K562 (cell line): ENCODE results near the gene CLDND2. TPM values are rescaled to one million over a fixed set of nuclear protein-coding genes. Genes with fewer than 3 reads are reported as not detected.

Source experiments
- CAMTA2 ChIP-seq: fragments of 250-450 bp; sonication (Bioruptor Pico); conservative IDR thresholded peaks from 2 replicates; pipeline ENCODE4 v1.5.1; 2022
- ELF2 ChIP-seq: fragments of 250-450 bp; sonication (Bioruptor Pico); IDR thresholded peaks from 2 replicates; pipeline ENCODE4 v1.5.0; 2021; ENCODE audit warnings: mild to moderate bottlenecking
- ELF4 ChIP-seq: fragments of 450-650 bp; formaldehyde crosslinking; IDR thresholded peaks from 2 replicates; pipeline ENCODE4 v1.4.0; 2022; ENCODE audit warnings: missing genetic modification characterization
- KHSRP ChIP-seq: fragments of 450-650 bp; IDR thresholded peaks from 2 replicates; pipeline ENCODE4 v1.6.1; 2017
- L3MBTL2 ChIP-seq: fragments of 450-650 bp; IDR thresholded peaks from 2 replicates; pipeline ENCODE4 v1.6.1; 2016; ENCODE audit warnings: mild to moderate bottlenecking, moderate library complexity
- MTA1 ChIP-seq: fragments of 450-650 bp; IDR thresholded peaks from 2 replicates; pipeline ENCODE4 v1.6.1; 2017; ENCODE audit warnings: borderline replicate concordance
- NUFIP1 ChIP-seq: fragments of 450-650 bp; IDR thresholded peaks from 2 replicates; pipeline ENCODE4 v1.6.1; 2018; ENCODE audit not compliant: partially characterized antibody
- RBM34 ChIP-seq: fragments of 200-400 bp; formaldehyde crosslinking; IDR thresholded peaks from 2 replicates; pipeline ENCODE4 v1.6.1; 2018; ENCODE audit warnings: low read length, borderline replicate concordance; ENCODE audit not compliant: insufficient read depth
- RCOR1 ChIP-seq, 2 experiments: IDR thresholded peaks; 2 replicates each; pipeline ENCODE4 v1.6.1; 2012; ENCODE audit warnings: low read depth in 2 of 2, low read length in 2 of 2, borderline replicate concordance in 1 of 2, improper control_type of control experiment in 1 of 2
- TAF9B ChIP-seq: fragments of 450-650 bp; IDR thresholded peaks from 2 replicates; pipeline ENCODE4 v1.6.1; 2018; ENCODE audit warnings: mild to moderate bottlenecking; ENCODE audit not compliant: partially characterized antibody
- TAL1 ChIP-seq: fragments of 450-650 bp; IDR thresholded peaks from 2 replicates; pipeline ENCODE4 v1.6.1; 2016; ENCODE audit warnings: mild to moderate bottlenecking
- TEAD2 ChIP-seq: fragments of 450-650 bp; IDR thresholded peaks from 2 replicates; pipeline ENCODE4 v1.6.1; 2016; ENCODE audit warnings: missing genetic modification characterization, control low read depth, missing compliant biosample characterization
- THRAP3 ChIP-seq: fragments of 450-650 bp; IDR thresholded peaks from 2 replicates; pipeline ENCODE4 v1.6.1; 2016; ENCODE audit warnings: mild to moderate bottlenecking, inconsistent platforms, borderline replicate concordance
- ZBED1 ChIP-seq: IDR thresholded peaks from 2 replicates; pipeline ENCODE4 v1.6.1; 2014
- ZNF143 ChIP-seq: sonication (generic); formaldehyde crosslinking; IDR thresholded peaks from 2 replicates; pipeline ENCODE4 v1.9.0; 2022; ENCODE audit warnings: mild to moderate bottlenecking, missing genetic modification reagents
- ZNF354B ChIP-seq: fragments of 250-450 bp; sonication (Bioruptor Pico); IDR thresholded peaks from 2 replicates; pipeline ENCODE4 v1.4.0; 2020
- ZNF561 ChIP-seq: fragments of 450-650 bp; formaldehyde crosslinking; conservative IDR thresholded peaks from 2 replicates; pipeline ENCODE4 v1.4.0; 2020; ENCODE audit warnings: mild to moderate bottlenecking, moderate library complexity
- ZSCAN32 ChIP-seq: fragments of 450-650 bp; formaldehyde crosslinking; IDR thresholded peaks from 2 replicates; pipeline ENCODE4 v1.4.0; 2020; ENCODE audit warnings: mild to moderate bottlenecking, moderate library complexity
- polyA plus RNA-seq, 8 experiments: library from polyadenylated mRNA; depleted of rRNA in 4 of 8; stranded (reverse) in 5 of 8; unstranded in 3 of 8; fragments of >200 nt; fragmentation: Nextera tagmentation in 2 of 8; fragmentation: Illumina TruSeq in 1 of 8; extraction: Ambion mirVana in 2 of 8; extraction: Trizol in 1 of 8; gene quantifications; 2 replicates each; pipeline versions ENCODE4 v1.2.1 to v1.2.3, GENCODE V29; 2011 to 2014; ENCODE audit warnings: inconsistent platforms in 1 of 8, missing spikeins in 1 of 8
- total RNA-seq, 7 experiments: library from RNA; depleted of rRNA in 6 of 7; stranded (reverse); fragments of >200 nt in 6 of 7; fragmentation: Illumina TruSeq in 2 of 7; extraction: Trizol in 2 of 7; gene quantifications; 2 replicates each; pipeline versions ENCODE4 v1.2.1 to v1.2.3, GENCODE V29; 2011 to 2021; ENCODE audit warnings: low replicate concordance in 1 of 7
- TF ChIP-seq, protein P1 (sequence below): fragments of 450-650 bp; IDR thresholded peaks from 2 replicates; pipeline ENCODE4 v1.6.1; 2017; ENCODE audit warnings: antibody characterized with exemption, mild to moderate bottlenecking
- TF ChIP-seq, protein P2 (sequence below): fragments of 450-650 bp; conservative IDR thresholded peaks from 2 replicates; pipeline ENCODE4 v1.6.1; 2016; ENCODE audit warnings: missing genetic modification characterization, low read depth, mild to moderate bottlenecking, control low read depth, missing compliant biosample characterization
- TF ChIP-seq, protein P3 (sequence below): fragments of 450-650 bp; formaldehyde crosslinking; IDR thresholded peaks from 2 replicates; pipeline ENCODE4 v1.4.0; 2020; ENCODE audit warnings: mild to moderate bottlenecking
- TF ChIP-seq, protein P4 (sequence below): fragments of 450-650 bp; IDR thresholded peaks from one replicate; pipeline ENCODE4 v1.6.1; 2018; ENCODE audit warnings: mild to moderate bottlenecking, moderate library complexity; ENCODE audit not compliant: partially characterized antibody

The CLDND2 gene
- total and polyA plus RNA-seq, 9 of the 15 experiments (the other 6 are each of a cell fraction or from before 2014, with no cell fraction given), result 0.45 to 4.0 (median 1.2) TPM; not detected in 3

DNA sequence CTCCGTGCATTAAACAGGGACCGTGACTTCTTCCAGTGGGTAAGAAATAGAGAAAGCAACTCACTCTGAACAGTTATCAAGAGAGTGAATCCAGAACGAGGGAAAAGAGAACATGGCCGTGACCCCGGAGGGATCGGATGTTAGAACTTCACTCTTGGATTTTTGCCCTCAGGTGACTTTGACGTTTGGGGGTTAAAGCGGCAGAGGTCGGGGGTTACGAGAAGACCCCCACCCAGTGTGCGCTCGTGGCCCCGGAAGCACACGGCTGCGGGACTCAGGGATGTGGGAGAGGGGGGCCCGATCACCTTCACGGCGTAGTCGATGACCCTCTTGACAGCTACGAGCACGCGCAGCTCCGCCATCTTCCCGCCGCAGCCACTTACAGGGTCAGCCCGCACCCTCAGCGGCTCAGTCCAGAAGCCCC lies 2.8 kb downstream of the CLDND2 start, which contains the start of gene ETFB (continued):
- no peak for TF ChIP-seq TAL1
- TF ChIP-seq THRAP3, result no peak
- TF ChIP-seq, protein P1, sequence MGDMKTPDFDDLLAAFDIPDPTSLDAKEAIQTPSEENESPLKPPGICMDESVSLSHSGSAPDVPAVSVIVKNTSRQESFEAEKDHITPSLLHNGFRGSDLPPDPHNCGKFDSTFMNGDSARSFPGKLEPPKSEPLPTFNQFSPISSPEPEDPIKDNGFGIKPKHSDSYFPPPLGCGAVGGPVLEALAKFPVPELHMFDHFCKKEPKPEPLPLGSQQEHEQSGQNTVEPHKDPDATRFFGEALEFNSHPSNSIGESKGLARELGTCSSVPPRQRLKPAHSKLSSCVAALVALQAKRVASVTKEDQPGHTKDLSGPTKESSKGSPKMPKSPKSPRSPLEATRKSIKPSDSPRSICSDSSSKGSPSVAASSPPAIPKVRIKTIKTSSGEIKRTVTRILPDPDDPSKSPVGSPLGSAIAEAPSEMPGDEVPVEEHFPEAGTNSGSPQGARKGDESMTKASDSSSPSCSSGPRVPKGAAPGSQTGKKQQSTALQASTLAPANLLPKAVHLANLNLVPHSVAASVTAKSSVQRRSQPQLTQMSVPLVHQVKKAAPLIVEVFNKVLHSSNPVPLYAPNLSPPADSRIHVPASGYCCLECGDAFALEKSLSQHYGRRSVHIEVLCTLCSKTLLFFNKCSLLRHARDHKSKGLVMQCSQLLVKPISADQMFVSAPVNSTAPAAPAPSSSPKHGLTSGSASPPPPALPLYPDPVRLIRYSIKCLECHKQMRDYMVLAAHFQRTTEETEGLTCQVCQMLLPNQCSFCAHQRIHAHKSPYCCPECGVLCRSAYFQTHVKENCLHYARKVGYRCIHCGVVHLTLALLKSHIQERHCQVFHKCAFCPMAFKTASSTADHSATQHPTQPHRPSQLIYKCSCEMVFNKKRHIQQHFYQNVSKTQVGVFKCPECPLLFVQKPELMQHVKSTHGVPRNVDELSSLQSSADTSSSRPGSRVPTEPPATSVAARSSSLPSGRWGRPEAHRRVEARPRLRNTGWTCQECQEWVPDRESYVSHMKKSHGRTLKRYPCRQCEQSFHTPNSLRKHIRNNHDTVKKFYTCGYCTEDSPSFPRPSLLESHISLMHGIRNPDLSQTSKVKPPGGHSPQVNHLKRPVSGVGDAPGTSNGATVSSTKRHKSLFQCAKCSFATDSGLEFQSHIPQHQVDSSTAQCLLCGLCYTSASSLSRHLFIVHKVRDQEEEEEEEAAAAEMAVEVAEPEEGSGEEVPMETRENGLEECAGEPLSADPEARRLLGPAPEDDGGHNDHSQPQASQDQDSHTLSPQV, result peak; percentile 80
- TF ChIP-seq, protein P2, sequence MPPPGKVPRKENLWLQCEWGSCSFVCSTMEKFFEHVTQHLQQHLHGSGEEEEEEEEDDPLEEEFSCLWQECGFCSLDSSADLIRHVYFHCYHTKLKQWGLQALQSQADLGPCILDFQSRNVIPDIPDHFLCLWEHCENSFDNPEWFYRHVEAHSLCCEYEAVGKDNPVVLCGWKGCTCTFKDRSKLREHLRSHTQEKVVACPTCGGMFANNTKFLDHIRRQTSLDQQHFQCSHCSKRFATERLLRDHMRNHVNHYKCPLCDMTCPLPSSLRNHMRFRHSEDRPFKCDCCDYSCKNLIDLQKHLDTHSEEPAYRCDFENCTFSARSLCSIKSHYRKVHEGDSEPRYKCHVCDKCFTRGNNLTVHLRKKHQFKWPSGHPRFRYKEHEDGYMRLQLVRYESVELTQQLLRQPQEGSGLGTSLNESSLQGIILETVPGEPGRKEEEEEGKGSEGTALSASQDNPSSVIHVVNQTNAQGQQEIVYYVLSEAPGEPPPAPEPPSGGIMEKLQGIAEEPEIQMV, result no peak
- TF ChIP-seq MTA1, result no peak
- TF ChIP-seq RBM34, result no peak
- peak; percentile 68 for TF ChIP-seq L3MBTL2
- TF ChIP-seq, protein P3, sequence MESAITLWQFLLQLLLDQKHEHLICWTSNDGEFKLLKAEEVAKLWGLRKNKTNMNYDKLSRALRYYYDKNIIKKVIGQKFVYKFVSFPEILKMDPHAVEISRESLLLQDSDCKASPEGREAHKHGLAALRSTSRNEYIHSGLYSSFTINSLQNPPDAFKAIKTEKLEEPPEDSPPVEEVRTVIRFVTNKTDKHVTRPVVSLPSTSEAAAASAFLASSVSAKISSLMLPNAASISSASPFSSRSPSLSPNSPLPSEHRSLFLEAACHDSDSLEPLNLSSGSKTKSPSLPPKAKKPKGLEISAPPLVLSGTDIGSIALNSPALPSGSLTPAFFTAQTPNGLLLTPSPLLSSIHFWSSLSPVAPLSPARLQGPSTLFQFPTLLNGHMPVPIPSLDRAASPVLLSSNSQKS (CRISPR knock-in tag), result no peak
- TF ChIP-seq, protein P4, sequence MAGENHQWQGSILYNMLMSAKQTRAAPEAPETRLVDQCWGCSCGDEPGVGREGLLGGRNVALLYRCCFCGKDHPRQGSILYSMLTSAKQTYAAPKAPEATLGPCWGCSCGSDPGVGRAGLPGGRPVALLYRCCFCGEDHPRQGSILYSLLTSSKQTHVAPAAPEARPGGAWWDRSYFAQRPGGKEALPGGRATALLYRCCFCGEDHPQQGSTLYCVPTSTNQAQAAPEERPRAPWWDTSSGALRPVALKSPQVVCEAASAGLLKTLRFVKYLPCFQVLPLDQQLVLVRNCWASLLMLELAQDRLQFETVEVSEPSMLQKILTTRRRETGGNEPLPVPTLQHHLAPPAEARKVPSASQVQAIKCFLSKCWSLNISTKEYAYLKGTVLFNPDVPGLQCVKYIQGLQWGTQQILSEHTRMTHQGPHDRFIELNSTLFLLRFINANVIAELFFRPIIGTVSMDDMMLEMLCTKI, result no peak
- TF ChIP-seq ZSCAN32 (CRISPR knock-in tag), result no peak
- TF ChIP-seq TEAD2 (tag), result no peak
- TF ChIP-seq RCOR1 (IDR thresholded peaks at IDR 0.05; ENCODE audit: borderline replicate concordance in 1 of 2, low read depth in 2 of 2, low read length in 2 of 2), result no peak
- TF ChIP-seq KHSRP, result no peak
- no peak for TF ChIP-seq ELF4 (CRISPR knock-in tag)
- TF ChIP-seq TAF9B, result peak; percentile 48
- no peak for TF ChIP-seq ELF2 (CRISPR knock-in tag)
- TF ChIP-seq ZNF354B (CRISPR knock-in tag), result no peak
- no peak for TF ChIP-seq CAMTA2 (CRISPR knock-in tag)
- no peak for TF ChIP-seq ZNF143 (CRISPR knock-in tag)
- no peak for TF ChIP-seq ZNF561 (CRISPR knock-in tag)
- no peak for TF ChIP-seq ZBED1
- TF ChIP-seq NUFIP1, result no peak
